Hepatocyte (in vitro differentiated cells): Measurements from ENCODE around the gene SORT1. TPM values are rescaled to one million over a fixed set of nuclear protein-coding genes. Genes with fewer than 3 reads are reported as not detected.

ENCODE experiments used
- DNase-seq: peaks from one replicate; pipeline ENCODE4 v3.0.0-alpha.2; 2016; ENCODE audit warnings: low spot score
- H2AFZ ChIP-seq: fragments of 200-600 bp; sonication (generic); 2 replicates; pipeline ENCODE4 v1.6.0; 2016; ENCODE audit warnings: antibody characterized with exemption, mild to moderate bottlenecking
- H3K27ac ChIP-seq: fragments of 200-600 bp; sonication (generic); 2 replicates; pipeline ENCODE4 v1.5.1; 2016; ENCODE audit warnings: mild to moderate bottlenecking
- H3K27me3 ChIP-seq: fragments of 200-600 bp; sonication (generic); 2 replicates; pipeline ENCODE4 v1.6.1; 2016
- H3K36me3 ChIP-seq: fragments of 200-600 bp; sonication (generic); replicated peaks from 2 replicates; pipeline ENCODE4 v1.5.1; 2016; ENCODE audit warnings: low read depth; ENCODE audit not compliant: insufficient read depth
- H3K4me1 ChIP-seq: fragments of 200-600 bp; sonication (generic); 2 replicates; pipeline ENCODE4 v1.5.1; 2016; ENCODE audit warnings: mild to moderate bottlenecking, moderate library complexity; ENCODE audit not compliant: insufficient read depth
- H3K4me2 ChIP-seq: fragments of 200-600 bp; sonication (generic); 2 replicates; pipeline ENCODE4 v1.6.0; 2016
- H3K4me3 ChIP-seq: fragments of 200-600 bp; sonication (generic); 2 replicates; pipeline ENCODE4 v1.5.1; 2016; ENCODE audit warnings: mild to moderate bottlenecking
- H3K79me2 ChIP-seq: fragments of 200-600 bp; sonication (generic); 2 replicates; pipeline ENCODE4 v1.6.0; 2017; ENCODE audit warnings: mild to moderate bottlenecking
- H3K9me2 ChIP-seq: fragments of 200-600 bp; sonication (generic); replicated peaks from 2 replicates; pipeline ENCODE4 v1.6.0; 2017; ENCODE audit warnings: mild to moderate bottlenecking; ENCODE audit not compliant: insufficient read depth
- H3K9me3 ChIP-seq: fragments of 200-600 bp; sonication (generic); 2 replicates; pipeline ENCODE4 v1.5.1; 2016; ENCODE audit warnings: low read depth, mild to moderate bottlenecking
- H4K20me1 ChIP-seq: fragments of 200-600 bp; sonication (generic); 2 replicates; pipeline ENCODE4 v1.6.0; 2016; ENCODE audit warnings: mild to moderate bottlenecking; ENCODE audit not compliant: insufficient read depth, poor library complexity, severe bottlenecking
- EZH2 ChIP-seq: fragments of 200-600 bp; sonication (generic); IDR thresholded peaks from 2 replicates; pipeline ENCODE4 v1.6.1; 2016; ENCODE audit warnings: antibody characterized with exemption, mild to moderate bottlenecking, borderline replicate concordance
- EZH2phosphoT487 ChIP-seq: fragments of 200-600 bp; sonication (generic); IDR thresholded peaks from one replicate; pipeline ENCODE4 v1.6.1; 2018; ENCODE audit warnings: antibody characterized with exemption, mild to moderate bottlenecking, low read depth, moderate library complexity; ENCODE audit not compliant: unreplicated experiment, severe bottlenecking
- WGBS: methylation state at CpG from one replicate; pipeline ENCODE4 v1.1.6; 2016; ENCODE audit warnings: low lambda C conversion rate; ENCODE audit errors: missing lambda C conversion rate; 5-methylcytosine and 5-hydroxymethylcytosine counted together
- polyA plus RNA-seq: library from polyadenylated mRNA; unstranded; fragments of >200 nt; fragmentation: Nextera tagmentation; extraction: Ambion mirVana; gene quantifications from 2 replicates; pipeline ENCODE4 v1.2.1, GENCODE V29; 2016
- total RNA-seq: library from RNA; depleted of rRNA; stranded (reverse); fragments of >200 nt; gene quantifications from 2 replicates; pipeline ENCODE4 v1.2.3, GENCODE V29; 2014
- TF ChIP-seq, protein P1 (sequence below): fragments of 200-600 bp; sonication (generic); IDR thresholded peaks from 2 replicates; pipeline ENCODE4 v1.5.1; 2016; ENCODE audit warnings: antibody characterized with exemption, mild to moderate bottlenecking; ENCODE audit not compliant: poor library complexity

Gene SORT1
- total and polyA plus RNA-seq, 2 experiments from 2014 or later, result 43.7 to 59.3 TPM

DNA sequence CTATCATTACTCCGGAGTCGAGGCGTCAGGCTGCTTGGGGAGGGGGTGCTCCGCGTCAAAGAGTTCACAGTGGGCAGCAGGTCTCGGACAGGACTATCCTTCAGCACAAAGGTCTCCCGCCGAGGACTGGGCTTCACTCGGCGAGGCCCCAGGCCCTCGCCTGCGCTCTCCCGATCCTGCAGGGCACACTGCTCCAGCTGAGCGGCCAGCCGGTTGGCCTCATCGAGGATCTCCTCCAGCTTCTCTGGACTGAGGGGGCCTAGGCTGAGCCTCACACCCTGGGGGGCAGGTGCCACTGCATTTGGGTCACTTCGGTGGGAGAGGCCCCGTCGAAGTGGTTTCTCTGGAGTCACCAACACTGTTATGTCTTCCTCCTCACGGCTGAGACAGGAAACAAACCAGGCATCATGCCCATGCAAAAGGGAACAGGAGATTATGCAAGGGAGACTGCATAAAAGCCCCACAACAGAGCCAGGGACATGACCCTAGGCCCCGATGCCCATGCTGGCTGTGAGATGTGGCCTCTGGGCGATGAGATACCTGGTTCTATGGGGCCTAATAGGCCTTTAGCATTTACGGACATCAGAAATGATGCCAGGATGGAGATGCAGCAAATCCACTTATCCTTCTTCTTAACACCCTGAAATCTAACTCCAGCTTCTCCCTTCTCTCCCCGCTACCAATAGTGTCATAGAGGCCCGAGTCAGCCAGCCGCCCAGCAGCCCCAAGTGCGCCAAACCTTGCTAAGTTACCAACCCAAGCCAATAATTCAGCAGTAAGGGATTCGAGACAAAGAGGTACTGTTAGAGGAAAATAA lies 115.8 kb downstream of the SORT1 start:
- Histone ChIP-seq H3K79me2 (peaks cover 14% of the 10 kb centered on the region), H2AFZ (peak overlapping the region; percentile 19), H3K27ac (no peak overlapping the region), H3K4me2 (peak overlapping the region; percentile 76), H3K27me3 (no peaks in the 10 kb centered on the region), H3K36me3 (no peaks in the 10 kb centered on the region), H3K9me3 (no peaks in the 10 kb centered on the region), H4K20me1 (no peaks in the 10 kb centered on the region), H3K4me1 (peaks cover 8% of the 10 kb centered on the region), H3K4me3 (peak overlapping the region; percentile 27), H3K9me2 (no peaks in the 10 kb centered on the region)
- 72% methylated on average over 28 of the region's 28 CpGs for WGBS
- no peak for DNase-seq
- TF ChIP-seq EZH2 (no peak), EZH2phosphoT487 (no peak)
- TF ChIP-seq, protein P1, sequence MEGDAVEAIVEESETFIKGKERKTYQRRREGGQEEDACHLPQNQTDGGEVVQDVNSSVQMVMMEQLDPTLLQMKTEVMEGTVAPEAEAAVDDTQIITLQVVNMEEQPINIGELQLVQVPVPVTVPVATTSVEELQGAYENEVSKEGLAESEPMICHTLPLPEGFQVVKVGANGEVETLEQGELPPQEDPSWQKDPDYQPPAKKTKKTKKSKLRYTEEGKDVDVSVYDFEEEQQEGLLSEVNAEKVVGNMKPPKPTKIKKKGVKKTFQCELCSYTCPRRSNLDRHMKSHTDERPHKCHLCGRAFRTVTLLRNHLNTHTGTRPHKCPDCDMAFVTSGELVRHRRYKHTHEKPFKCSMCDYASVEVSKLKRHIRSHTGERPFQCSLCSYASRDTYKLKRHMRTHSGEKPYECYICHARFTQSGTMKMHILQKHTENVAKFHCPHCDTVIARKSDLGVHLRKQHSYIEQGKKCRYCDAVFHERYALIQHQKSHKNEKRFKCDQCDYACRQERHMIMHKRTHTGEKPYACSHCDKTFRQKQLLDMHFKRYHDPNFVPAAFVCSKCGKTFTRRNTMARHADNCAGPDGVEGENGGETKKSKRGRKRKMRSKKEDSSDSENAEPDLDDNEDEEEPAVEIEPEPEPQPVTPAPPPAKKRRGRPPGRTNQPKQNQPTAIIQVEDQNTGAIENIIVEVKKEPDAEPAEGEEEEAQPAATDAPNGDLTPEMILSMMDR, result no peak

DNA sequence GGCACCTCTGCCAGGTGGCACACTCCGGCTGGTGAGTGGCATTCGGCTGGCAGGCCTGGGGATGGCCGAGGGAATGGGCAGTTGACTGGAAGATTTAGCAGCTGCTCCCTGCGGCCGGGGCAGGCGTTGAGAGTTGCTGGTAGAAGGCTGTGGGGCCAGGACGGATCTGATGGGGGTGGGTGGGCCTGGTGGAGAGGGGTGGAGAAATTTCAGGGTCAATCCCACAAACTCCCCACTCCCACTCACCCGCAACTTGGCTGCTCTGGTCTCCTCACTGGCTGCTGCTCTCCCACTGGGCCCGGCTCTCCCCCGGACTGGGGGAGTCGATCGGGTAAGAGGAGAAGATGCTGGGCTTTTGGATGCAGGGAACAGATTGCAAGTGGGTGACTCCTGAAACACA lies 116.9 kb downstream of the SORT1 start:
- H3K4me1 ChIP-seq, result peaks cover 10% of the 10 kb centered on the region
- peaks cover 14% of the 10 kb centered on the region for H3K79me2 ChIP-seq

DNA sequence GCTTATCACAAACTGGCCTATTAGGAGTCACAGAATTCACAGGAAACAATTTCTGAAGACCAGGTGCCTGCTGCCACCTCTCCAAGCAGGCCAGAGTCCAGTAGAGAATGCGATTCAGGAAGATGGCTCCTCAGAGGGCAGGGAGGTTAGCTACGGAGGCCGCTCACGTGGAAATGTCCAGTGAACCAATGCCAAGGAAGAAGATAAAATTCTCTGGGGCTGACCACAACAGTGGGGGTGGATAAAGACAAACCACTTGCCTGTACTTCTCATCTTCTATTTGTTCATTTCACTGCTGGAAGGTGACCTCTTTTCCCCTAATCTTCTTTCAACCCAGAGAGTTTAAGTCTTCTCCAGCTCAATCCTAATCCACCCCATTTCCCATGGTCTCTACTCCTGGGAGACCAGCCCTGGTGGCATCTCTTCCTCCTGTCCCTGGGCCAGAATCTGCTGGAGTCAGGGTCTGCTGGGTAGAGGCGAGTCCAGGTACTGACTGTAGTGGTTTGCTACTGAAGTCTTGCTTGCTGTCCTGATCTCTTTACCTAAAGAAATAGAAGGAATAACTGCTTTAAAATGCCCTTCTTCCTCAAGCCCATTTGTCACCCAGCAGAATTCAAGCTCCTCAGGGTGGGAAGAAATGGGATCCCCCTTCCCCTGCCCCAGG lies 118.0 kb downstream of the SORT1 start:
- Histone ChIP-seq H3K27me3 (no peaks in the 10 kb centered on the region), H3K4me1 (peaks cover 21% of the 10 kb centered on the region), H3K9me2 (no peaks in the 10 kb centered on the region), H3K4me2 (no peak overlapping the region), H2AFZ (no peak overlapping the region), H3K9me3 (no peaks in the 10 kb centered on the region), H3K36me3 (no peaks in the 10 kb centered on the region), H3K4me3 (no peak overlapping the region), H3K79me2 (peaks cover 14% of the 10 kb centered on the region), H3K27ac (no peak overlapping the region), H4K20me1 (no peaks in the 10 kb centered on the region)
- WGBS, result 97% methylated on average over 5 of the region's 5 CpGs
- no peak for DNase-seq
- TF ChIP-seq EZH2 (no peak), EZH2phosphoT487 (no peak)
- TF ChIP-seq, protein P1, result no peak

More for the DNA sequence above, 116.9 kb downstream of the SORT1 start:
- TF ChIP-seq EZH2phosphoT487, result no peak
- TF ChIP-seq, protein P1, result no peak
- TF ChIP-seq EZH2, result no peak
- Histone ChIP-seq H4K20me1 (no peaks in the 10 kb centered on the region), H3K4me3 (no peak overlapping the region), H3K9me3 (no peaks in the 10 kb centered on the region), H2AFZ (no peak overlapping the region), H3K27ac (no peak overlapping the region), H3K36me3 (no peaks in the 10 kb centered on the region), H3K4me2 (no peak overlapping the region), H3K9me2 (no peaks in the 10 kb centered on the region), H3K27me3 (no peaks in the 10 kb centered on the region)
- DNase-seq, result no peak
- WGBS, result 97% methylated on average over 12 of the region's 12 CpGs
